Activated CD4-positive, CD25-positive, alpha-beta regulatory T cell treated with anti-CD3 and anti-CD28 coated beads, Interleukin-2, amount 50 U/mL, for 24 hours (primary cell): ENCODE measurements around the gene PMPCA.
A peak's percentile ranks its signal among the peaks of the same experiment; 100 is the strongest.

Experiments used
- ATAC-seq, 2 donors: fragments of 150-1000 bp; cut with Tn5 transposase; one replicate each; pipeline ENCODE4 v1.10.0; 2021; ENCODE audit warnings: mild to moderate bottlenecking in 1 of 2, moderate library complexity in 1 of 2

The PMPCA gene

DNA sequence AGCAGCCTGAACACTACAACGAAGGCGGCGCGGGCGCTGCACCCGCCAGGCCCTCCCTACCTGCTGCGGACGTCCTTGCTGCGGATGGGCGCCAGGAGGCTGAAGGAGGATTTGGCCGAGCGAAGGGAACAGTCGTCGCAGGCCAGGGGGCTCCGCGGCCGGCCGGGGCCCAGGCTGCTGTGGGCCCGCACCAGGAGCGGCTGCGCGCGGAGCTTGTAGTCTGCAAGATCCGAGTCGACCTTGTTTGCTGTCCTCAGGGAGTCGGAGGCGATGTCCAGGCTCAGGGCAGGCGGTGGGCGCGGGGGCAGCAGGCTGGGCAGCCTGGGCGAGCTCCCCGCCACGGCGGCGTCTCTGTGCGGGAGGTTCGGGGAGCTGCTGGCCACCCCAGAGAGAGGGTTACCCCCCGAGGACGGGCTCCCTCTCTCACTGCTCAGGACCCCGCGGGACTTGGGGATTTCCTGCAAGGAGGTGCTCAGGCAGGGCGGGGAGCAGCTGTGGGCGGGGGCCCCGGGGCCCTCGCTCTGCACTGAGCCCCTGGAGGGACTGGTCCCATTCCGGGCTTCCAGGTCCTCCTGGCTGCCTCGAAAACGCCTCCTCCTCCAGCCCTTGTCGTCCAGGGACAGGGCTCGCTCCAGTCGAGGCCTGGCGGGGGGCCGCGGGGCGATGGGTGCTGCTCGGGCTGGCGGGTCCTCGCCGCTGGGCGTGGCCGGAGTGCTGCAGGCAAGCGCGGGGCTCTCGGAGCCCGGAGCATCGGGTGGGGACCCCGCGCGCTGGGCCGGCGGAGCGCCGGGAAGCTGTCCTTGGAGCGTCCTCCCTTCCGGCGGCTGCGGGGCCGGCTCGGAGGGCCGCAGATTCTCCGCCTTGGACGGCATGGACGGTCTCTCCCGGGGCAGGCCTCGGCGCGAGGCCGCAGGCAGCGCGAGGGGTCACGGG is 28.4 kb downstream of the PMPCA start:
- ATAC-seq = peak; percentile 74 to 77

DNA sequence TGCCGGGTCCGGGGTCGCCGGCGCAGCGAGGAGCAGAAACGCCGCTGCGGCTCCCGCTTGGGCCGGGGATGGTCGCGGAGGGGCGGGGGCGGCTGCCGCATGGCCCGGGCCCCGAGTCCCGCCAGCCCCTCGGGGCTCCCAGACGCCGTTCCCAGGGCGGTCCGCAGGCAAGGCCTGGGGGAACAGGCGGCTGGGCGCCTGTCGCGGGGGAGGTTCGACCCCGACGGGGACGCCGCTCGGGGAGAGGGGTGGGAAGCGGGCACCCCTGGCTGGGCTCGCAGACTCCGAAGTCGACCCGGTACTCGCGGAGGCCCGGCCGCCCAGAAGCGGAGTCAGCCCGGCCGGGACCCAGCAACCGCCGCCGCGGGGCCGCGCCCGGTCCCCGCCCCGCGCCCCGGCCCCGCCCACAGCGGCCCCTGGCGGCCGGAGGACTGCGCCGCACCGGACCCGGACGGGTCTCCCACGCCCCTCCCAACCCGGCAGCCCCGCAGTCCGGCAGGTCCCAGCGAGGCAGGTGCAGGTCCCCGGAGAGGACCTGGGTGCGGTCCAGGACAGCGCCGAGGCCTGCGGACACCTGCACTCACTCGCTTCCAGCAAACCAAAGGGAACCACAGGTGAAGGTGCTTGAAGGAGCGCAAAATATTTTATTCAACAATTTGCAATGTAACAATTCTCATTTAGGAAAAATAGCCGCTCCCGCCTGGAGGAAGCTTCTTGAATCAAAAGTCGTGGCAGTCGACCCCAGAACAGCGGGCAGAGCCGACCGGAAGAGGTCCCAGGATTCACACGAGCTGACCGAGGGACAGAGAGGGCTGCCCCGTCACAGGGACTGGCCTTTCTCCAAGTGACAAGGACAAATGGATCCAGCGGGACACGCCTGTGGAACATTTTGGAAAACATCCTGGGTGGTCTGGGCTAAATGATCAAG is 29.3 kb downstream of the PMPCA start, which contains the start of gene INPP5E:
INPP5E (minus strand) TSS at position 365 of the 928 bp plus-strand sequence. CDS start 426 bp downstream, outside the sequence.
- ATAC-seq = peak; percentile 83 to 85

DNA sequence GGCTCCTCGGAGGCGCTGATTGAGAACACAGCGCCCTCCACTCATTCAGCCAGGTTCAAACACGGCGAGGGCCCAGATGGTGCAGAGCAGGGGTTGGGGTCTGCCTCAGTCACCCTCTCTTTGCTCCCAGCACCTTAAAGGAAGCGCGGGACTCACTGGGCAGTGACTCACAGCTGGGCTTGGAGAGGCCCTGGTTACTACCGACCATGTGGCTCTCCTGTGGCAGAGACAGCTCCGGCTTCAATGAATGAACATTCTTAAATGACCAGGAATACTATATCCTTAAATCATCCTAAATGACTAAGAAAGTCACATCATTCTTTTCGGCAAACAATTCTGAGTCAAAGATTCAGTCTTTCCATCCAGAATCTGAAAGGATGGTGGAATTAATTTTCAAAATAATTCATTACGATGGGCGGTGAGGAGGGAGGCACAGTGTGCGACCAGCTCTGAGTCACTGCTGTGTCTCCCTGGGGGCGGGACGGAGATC is 30.8 kb downstream of the PMPCA start:
- ATAC-seq = no peak

DNA sequence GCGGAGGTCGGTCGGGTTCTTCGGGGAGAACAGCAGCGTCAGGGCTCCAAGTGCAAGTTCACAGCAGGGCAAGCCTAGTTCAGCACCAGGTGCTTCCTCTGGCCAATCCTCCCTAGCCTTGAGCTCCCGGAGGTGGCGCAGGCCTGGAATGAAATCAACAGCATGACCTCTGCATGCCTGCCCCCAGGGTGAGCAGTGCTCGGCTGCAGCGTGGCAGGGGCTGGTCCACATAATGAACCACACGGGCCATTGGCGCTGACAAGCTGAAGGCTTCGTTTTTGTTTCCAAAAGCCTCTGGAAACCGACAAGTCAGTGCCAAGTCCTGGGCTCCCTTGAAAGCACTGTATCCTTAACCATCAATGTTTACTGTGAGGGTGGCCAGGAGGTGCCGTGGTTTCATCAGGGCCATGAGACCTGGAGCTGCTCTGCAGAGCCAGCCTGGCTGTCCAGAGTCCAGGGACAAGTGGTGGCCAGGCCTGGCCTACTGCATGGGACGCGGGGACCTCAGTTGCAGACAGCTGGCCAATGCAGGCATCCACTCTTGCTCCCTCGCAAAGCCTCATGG is 31.3 kb downstream of the PMPCA start:
- no peak for ATAC-seq

DNA sequence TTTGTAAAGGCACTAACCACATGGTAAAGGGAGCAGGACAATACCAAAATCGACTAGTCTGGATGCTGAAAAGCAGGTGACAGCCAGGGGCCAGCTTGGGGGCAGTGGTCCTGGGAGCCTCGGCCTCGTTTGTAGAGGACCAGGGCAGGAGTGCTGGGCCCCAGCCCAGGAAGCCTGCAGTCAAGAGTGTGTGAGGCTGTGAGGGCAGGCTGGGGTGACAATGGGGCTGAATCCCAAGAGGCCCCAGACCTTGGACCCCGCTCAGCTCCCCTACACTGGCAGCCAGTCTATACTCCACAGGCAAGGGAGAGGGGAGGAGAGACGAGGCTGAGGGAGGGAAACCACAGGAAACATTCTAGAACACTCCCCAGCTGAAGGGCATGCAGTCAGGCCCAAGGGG is 31.8 kb downstream of the PMPCA start:
- no peak for ATAC-seq

DNA sequence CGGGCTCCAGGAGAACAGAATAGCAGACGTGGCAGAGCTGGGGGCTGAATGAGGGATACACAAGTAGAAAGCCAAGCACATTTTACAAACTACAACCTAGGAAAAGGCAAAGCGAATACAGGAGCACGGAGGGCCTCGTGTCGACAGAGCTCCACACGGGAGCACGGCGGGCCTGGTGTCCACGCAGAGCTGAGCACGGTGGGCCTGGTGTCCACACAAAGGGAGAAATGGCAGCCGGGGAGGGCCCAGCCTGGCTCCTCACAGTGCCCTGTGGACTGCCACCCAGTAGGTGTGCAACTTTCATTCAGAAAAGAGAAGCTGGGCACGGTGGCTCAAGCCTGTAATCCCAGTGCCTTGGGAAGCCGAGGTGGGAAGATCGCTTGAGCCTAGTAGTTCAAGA is 32.6 kb downstream of the PMPCA start:
- no peak for ATAC-seq

DNA sequence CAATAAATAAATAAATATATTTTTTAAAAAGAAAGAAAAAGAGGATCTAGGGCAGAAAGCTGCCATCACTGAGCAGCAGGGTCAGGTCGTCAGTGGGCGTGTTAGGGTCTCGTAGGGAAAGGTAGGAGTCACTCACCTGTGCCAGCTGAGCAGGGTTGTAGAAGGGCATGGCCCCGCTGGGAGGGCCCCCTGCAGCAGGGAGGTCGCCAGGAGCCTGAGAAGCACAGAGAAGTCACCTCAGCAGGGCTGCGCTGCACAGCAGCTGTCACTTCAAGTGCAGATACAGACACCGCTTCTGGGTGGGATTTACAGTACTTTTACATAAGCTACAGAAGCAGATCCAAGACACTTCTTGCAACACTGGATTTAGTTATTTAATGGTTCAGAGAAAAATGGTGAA is 33.2 kb downstream of the PMPCA start:
- no peak for ATAC-seq

DNA sequence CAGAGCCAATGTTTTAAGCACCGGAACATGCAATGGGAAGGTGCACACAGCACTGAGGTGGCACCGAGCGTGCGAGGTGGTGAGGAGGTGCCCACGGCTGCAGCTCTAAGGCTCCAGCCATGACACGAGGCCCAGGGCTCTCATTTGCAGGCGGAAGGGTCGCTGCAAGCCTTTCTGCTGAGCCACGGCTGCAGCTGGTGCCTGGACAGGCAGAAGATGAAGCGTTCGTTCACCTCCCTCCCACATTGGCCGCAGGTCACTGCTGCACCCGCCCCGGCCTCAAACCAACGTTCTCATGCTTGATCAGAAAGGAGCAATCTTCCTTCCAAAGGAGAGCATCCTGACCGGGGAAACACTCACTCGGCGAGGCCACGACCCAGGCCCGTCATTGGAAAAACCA is 33.6 kb downstream of the PMPCA start:
- no peak for ATAC-seq

DNA sequence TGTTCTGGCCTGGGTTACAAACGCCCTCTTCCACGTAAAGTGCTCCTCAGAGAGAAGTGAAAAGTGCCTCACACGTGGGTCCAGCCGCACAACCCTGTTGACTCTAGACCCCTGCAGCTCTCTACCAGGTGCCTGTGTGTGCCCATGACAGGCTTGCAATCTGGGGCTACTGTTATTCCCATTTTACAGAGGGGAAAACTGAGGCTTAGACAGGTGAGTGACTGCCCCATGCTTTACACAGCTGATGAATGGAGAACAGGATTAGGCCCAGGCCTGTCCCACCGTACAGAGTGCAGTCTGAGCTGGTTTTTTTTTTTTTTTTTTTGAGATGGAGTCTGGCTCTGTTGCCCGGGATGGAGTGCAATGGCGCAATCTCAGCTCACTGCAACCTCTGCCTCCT is 35.3 kb downstream of the PMPCA start:
- no peak for ATAC-seq

DNA sequence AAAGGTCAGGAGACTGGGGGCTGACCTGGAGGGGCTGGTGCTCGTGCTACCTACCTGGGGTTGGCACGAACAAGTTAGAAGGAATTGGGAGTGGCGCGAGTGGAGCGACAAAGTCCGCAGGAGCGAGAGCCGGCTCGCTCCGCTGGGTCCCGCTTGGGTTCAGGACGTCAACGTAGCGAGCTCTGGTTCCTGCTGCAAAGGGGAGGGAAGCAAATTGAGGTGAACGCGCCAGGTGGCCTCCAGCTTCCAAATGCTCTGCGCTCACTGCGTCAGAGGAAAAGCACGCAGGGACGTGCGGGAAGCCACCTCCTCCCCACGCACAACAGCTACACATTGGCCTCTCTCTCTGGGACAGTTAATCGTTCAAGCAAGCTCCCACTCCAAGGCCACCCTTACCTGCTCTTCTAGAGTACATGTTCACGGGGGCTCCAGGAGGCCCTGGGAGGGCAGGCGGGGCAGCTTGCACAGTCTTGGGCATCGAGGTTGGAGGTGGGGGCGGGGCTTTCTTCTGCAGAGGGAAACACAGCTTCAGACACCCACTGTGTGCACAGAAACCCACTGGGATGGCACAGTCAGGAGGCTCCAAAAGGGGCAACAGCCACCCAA is 36.8 kb downstream of the PMPCA start:
- no peak for ATAC-seq

DNA sequence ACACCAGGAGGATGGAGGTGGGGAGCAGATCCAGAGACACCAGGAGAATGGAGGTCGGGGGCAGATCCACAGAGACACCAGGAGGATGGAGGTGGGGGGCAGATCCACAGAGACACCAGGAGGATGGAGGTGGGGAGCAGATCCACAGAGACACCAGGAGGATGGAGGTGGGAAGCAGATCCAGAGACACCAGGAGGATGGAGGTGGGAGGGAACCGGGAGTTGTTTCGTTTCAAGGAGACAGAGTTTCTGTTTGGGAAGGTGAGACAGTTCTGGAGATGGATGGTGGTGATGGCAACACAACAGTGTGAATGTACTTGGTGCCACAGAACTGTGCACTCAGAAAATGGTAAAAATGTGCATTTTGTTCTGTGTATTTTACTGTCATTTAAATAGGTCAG is 38.2 kb downstream of the PMPCA start:
- no peak for ATAC-seq

DNA sequence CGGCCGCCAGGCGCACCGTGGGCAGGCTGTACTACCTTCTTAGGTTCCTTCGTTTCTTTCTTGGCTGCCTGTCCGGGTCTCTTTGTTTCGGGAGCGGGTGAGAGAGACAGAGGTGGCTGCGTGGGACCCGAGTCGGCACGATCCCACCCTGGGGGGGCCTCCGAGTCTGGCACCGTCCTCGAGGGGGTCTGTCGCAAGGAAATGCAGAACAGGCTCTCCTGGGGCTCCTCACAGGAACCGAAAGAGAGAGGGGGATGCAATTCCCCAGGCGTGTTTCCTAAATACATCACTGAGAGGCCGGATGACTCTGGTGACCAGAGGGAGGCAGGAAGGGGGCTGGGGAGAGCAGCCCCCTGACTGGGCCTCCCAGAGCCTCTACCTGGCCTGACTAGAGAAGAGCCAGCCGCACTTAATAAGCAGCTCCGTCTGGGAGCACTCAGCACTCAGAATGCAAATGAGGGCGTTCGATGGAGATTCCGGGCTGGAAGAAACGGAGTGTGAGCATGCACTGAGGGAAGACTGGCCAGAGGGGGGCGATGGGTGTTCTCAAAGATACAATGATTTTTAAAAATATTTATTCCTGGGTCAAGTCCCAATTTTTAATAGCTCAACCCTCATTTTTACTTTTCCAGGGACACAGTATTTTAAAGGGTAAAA is 40.9 kb downstream of the PMPCA start:
- ATAC-seq = no peak

DNA sequence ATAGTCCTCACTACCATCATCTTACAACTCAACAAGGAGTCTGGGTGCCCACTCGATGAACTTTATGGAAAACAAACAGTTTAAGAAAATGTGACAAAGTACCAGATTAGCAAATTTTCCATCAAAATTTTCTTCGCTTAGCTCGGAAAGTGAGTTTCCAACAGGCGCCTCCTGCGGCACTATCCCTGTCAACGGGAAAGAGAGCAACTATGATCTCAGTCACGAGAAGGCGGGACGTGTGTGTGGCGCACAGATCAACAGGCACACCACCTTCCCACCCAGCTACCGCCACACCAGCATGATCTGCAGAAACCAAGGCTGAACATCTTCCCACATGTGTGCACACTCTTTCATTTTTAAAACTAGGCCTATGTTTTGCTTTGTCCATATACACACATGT is 42.9 kb downstream of the PMPCA start:
- no peak for ATAC-seq

DNA sequence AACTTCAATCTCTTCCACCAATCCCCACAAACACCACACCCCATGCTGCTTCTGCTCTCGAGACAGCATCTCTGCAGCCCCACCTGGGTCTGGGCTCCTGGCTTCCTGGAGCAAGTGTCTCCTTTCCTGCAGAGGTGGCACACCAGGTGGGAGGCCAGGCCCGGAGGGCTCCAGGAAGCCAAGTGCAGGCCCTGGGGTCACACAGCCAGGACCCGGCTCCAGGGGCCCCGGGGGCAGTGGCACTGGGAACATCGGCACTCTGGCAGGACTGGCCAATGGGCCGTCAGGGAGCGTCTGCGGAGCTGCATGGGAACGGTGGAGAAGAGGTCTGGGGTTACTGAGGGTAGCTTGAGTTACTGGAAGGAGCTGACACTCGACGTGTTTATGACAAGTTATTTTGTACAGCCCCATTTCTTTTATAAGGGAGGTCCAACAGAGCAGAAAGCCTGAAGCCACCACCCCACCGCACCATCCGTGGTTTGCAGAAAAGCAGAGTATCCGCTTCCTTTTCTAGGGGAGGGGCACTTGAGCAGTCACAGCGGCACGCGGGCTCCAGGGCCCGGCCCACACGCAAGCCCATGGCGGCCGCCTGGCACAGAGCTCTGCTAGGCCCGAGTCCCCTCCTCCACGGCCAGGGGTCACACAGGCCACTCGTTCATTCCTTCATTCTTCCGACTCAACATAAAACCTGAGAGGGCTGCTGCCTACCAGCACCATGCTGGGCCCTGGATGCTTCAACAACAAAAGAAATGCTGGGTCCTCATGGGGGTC is 43.8 kb downstream of the PMPCA start:
- no peak for ATAC-seq

DNA sequence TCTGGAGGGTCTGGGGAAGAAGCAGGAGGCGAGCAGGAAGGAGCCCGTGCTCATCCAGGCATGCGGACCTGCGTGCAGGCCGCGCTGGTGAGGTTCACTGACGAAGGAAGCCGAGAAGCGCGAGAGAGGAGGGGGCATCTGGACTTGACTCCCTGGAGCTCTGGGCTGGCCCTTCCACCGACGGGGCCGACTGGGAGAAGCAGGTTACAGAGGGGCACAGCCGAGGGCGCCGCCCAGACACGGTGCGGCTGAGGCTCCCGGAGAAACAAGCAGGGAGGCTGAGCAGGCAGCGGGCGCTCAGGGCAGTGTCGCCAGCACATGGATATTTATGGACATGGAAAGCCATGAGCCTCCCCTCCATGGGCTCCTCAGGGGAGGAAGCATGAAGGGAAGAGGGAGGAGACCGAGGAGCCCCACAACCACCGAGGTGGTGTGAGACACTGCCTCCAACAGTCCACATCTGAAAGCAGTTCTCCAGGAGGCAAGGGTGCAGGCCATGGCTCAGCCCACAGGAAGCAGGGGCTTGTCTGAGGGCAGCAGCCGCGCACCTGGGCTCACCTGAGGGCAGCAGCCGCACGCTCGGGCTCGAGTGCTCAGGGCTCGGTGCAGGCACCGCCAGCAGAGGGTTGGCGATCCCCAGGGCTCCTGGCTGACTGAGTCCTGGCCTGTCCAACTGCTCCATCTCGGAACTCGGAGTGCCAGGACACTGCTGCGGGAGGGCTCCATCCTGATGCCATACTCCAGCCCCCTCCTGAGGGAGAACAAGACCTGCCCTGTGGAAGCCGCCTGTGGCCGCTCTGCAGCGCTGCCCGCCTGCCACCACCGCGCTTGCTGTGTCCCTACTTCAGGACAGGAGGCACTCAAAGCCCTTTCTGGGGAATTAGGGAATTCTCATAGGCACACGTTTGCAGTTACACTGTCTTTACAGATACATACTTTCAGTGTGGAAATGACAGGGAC is 44.9 kb downstream of the PMPCA start:
- no peak for ATAC-seq

DNA sequence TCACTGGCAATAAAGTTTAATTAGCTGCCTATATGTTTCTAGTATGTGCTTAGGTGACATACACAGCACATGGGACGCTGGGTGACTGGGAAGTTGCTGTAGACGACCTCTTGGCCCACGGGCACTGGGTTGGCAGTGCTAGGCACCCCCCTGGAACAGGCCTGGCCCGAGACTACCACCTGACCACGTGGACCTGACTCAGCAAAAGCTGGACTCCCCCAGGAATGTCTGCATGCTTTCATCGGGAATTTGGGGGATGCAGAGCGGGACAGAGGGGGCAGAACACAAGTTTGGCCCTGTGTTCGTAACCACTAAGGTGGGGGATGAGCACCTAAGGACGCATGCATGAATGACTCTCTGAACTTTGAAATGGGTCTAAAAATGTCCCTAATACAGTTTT is 45.8 kb downstream of the PMPCA start:
- no peak for ATAC-seq

DNA sequence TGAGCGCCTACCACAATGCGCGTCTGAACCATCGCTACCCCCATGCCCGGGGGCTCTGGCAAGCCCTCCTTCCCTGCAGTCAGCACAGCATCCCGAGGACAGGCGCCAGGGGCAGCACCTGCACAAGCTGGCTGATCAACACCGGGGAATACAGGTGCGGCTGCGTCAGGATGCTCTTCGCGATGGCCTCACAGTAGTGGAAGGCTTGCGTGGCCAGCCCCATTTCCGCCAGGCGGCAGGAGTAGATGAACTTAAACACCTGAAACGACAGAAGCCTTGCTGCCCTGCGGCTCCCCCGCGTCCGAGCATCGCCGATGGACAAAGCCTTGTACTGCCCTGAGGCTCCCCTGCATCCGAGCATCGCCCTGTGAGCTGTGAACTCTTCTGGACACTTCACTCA is 46.9 kb downstream of the PMPCA start:
- no peak for ATAC-seq

DNA sequence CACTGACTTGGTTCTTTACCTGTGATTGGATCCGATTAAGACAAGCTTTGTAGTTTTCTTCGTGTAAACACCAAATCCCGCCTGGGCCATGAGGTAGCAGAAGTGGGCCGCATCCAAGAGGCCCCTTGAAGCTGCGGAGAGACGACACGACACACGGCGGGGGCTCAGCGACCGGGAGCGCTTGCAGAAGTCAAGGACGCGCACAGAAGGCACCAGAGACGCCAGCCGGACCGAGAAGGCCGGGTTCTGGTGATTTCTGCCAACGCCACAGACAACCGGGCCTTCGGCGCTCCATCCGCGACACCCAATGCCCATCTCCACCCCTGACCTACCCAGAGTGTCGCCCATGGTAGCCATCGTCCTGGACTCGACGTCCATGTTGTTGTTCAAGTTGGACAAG is 49.0 kb downstream of the PMPCA start:
- no peak for ATAC-seq

DNA sequence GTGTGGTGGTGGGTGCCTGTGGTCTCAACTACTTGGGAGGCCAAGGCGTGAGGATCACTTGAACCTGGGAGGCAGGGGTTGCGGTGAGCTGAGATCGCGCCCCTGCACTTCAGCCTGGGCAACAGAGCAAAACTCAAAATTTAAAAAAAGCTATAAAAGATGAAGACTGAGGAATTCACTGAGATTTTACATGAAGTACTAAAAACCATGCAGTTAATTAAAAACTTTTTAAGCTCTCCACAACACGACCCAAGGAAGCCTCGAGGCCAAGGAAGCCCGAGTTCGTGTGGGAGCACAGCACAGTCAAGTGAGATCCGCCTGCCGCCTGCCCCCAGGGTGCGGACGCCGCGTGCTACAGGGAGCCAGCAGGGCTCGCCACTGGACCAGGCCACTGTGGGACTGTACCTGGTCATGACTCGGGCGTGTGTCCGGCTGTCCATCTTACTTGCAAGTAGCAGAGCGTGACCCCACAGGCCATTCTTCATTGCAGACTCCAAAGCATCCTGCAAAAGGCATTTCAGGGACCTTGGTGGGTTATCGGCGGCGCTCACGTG is 50.4 kb downstream of the PMPCA start:
- no peak for ATAC-seq

DNA sequence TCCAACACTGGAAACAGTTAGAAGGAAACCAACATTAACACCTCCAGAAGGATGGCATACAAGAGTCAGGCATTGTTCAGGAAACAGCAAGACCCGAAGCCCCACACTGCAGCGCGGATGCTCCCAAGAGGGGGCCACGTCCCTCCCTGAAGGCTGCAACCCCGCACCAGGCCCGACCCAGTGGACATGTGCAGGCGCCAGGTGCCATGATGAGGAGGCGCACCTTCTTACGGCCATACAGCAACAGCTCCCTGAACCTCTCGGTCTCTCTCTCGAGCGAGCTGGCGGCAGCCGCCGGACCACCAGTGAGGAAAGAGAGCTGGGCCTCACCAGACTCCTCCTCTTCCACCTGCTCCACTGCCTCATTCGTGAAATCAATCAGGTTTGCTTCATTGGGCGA is 52.2 kb downstream of the PMPCA start:
- ATAC-seq = no peak
